Activated CD4-positive, alpha-beta T cell treated with anti-CD3 and anti-CD28 coated beads, Interleukin-2, amount 50 U/mL, for 4 hours (primary cell): ENCODE results near the gene MED9.

ENCODE experiments used
- DNase-seq, 2 experiments: peaks; one replicate each; pipeline ENCODE4 v3.0.0-alpha.2; 2020

The MED9 gene

DNA sequence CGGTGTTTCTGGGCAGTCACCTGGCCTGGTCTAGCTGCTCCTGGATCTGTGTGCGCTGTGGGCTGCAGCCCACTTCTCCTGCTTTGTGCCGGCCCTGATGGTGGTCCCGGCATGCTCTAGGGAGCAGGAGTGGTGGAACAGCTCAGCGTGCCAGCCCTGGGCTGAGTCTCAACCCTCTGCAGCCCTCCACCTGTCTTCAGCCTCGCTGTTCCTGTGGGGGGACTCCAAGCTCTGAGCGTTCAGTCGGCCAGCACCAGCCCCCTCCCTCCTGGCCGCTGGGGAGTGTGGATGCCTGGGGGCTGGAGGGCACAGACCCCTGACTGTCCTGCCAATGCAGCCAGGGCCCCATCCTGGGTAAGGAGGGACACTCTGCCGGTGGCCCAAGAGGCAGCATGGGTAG lies 43.1 kb downstream of the MED9 start:
- no peak for DNase-seq

DNA sequence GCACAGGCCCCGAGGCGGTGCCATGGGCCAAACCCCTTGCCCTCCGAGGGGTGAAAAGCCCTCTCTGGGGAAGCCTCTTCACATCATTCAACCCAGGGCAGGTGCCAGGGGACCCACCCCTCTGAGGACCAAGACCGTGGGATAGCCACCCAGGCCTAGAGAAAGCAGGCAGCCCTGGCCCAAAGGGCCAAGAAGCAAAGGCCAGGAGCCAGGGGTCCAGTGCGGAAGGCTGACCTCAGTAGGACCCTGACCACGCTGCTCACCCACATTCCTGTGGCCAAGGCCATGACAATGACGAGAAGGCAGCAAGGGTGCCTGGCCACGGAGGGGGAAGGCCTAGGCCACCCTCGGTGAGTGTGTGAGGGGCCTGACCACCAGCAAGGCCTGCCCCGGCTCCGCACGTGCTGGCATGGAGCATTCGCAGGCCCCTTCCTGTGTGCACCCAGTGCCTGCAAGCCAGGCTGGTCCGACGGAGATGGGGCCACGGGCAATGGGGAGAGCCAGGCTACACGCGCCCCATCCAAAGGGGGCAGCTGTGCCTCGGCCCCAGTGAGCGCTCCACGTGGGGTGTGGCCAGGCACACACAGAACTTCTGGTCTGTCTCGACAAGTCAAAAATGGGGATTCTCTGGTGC lies 43.9 kb downstream of the MED9 start:
- DNase-seq, result no peak

- no peak for DNase-seq
These were observed 46.4 kb downstream of the MED9 start for GRCh38 chr17:17523001-17523730.

GRCh38 chr17:17523731-17524490 lies 47.1 kb downstream of the MED9 start:
- no peak for DNase-seq

- no peak for DNase-seq
These were observed 48.5 kb downstream of the MED9 start for GRCh38 chr17:17525311-17525710.

DNA sequence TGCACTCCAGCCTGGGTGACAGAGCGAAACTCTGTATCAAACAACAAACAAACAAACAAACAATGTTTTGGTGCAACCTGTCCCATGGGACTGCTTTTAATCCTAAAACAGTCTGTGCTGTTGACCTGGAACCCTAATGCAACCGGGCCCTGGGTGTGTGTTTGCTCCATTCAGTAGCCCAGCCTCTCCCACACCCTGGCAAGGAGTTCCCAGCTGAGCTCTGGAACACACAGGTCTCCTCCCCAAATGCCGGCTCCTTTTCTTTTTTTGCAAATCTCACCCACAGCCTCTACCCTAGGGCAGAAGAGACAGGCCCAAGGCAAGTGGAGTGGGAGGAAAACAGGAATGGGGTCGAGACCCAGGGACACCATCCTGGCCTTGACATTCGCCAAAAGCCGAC lies 49.2 kb downstream of the MED9 start:
- no peak for DNase-seq

- DNase-seq, result no peak
These were observed 49.6 kb downstream of the MED9 start for GRCh38 chr17:17526369-17526768.

DNA sequence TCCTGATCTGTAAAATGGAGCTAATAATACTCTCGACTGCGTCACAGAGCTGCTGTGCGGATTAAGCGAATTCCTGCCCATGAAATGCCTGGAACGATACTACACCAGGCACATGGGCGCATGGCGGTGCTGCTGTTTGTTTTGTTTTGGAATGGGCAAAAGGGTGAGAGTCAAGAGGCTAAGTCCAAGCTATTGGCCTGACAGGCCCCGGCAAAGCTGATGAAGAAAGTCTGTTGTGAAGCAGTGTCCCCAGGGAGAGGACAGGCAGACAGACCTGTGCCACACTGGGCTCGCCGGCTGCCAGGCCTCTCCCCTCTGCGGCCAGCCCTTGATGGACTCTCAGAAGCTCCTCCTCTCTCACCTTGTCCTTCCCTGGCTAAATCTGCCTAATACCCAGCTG lies 50.7 kb downstream of the MED9 start:
- no peak for DNase-seq

- DNase-seq, result no peak
These were observed 51.2 kb downstream of the MED9 start for GRCh38 chr17:17527956-17528500.

GRCh38 chr17:17528696-17529652 lies 52.2 kb downstream of the MED9 start:
- no peak for DNase-seq

DNA sequence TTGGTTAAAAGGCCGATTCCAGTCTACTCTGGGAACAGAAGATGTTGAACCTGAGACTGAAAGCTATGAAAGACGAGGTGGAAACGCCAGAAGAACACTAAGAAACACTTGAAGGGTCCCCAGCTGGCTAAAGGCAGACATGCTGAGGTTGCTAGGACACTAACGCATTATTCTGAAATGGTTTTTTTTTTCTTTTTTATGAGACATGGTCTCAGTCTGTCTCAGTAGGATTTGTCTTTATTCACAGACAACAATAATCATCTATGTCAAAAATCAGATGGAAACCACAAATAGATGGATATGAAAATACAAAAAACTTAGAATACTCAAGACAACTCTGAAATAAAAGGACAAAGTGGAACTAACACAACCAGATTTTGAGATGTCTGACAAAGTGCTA lies 54.4 kb downstream of the MED9 start:
- DNase-seq, result no peak

DNA sequence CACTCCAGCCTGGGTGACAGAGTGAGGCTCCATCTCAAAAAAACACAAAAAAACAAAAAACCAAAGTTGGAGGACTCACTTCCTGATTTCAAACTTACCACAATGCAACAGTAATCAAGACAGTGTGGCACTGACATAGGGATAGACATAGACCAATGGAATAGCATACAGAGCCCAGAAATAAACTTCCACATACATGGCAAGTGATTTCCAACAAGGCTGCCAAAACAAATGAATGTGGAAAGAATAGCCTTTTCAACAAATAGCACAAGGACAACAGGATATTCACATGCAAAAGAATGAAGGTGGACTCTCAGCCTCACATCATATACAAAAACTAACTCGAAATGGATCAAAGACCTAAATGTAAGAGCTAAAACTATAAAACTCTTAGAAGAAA lies 56.2 kb downstream of the MED9 start:
- DNase-seq, result no peak

DNA sequence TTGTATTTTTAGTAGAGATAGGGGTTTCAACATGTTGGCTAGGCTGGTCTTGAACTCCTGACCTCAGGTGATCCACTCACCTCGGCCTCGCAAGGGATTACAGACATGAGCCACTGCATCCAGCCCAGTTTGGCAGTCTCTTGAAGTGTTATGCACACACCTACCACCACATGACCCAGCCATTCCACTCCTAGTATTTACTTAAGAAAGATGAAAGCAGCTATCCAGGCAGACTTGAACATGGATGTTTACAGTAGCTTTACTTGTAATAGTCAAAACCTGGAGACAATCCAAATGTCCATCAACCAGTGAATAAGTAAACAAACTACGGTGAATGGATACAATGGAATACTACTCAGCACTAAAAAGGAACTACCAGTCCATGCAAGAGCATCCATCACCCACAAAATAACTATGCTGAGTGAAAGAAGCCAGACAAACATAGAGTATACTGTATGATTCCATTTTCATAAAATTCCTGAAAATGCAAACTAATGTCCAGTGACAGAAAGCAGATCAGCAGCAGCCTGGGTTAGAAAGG lies 57.2 kb downstream of the MED9 start:
- DNase-seq, result no peak

DNA sequence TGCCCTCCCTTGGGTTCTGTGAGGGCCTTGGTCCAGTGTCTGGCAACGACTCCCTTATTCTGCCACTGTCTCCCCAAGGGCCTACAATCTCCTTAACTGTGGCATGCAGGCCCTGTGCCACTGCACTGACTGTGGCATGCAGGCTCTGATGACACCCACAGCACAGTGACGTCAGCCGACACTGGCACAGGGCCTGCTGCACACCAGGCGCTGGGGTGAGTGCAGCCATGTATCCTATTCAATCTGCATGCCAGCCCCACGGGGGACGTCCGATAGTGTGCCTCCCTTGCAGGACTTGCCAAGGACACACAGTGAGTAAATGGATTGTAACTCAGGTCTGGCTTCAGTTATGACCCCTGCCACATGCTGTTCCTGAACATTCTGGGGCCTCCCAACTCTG lies 59.2 kb downstream of the MED9 start:
- no peak for DNase-seq

DNA sequence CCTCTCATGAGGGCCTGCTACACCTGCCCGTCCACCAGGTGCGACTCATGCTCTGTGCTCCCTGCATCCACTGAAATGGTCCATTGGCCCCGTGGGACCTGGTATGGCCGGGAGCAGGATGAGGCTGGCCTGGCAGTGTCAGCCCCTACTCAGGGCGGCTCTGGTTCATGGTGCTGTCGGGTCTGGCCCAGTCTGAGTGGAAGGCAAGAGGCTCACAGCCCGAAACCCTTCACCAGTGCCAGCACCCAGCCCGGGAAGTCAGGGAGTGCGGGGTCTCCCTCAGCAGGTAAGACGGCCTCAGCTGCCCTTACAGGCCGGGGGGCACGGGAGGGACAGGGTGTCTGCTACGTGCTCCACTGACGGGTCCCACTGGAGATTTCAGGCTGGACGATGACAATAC lies 59.9 kb downstream of the MED9 start:
- no peak for DNase-seq

GRCh38 chr17:17537311-17538099 lies 60.7 kb downstream of the MED9 start:
- no peak for DNase-seq

GRCh38 chr17:17538417-17539391 lies 61.9 kb downstream of the MED9 start:
- DNase-seq, result no peak

DNA sequence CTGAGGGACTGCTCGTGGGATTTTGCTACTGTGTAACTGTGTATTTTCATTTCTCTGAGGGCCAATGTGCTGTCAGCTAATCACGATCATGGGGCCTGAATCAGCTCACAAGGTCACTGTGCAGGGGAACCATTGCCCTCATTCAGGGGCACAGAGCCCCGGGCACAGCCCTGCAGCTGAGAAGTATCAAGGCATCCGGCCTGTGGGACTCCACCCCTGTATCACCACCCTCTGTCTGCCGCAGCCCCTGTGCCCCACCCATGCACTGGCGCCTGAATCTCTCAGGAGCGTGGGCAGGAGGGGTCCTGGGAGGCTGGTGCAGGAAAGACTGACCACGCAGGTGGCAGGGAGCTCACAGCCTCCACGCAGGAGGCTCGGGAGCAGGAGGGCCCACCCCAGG lies 62.8 kb downstream of the MED9 start:
- no peak for DNase-seq

- no peak for DNase-seq
These were observed 63.6 kb downstream of the MED9 start for GRCh38 chr17:17540278-17540906.
